Activated T-helper 1 cell treated with anti-CD3 and anti-CD28 coated beads, Interleukin-12 subunit alpha, Interleukin-12 subunit beta, Interleukin-2, Interleukin-4 antibody, amounts not matched to agents 30 ng/mL and 10 ng/mL and 1 ng/mL, durations not matched to agents 14 hours and 24 hours and 36 hours (primary cell): ENCODE results near the gene NUSAP1. TPM values are rescaled to one million over a fixed set of nuclear protein-coding genes. Genes with fewer than 3 reads are reported as not detected.
"Not testable (repeated sequence)": the region's sequence is repeated elsewhere in the genome, so short reads cannot be mapped to it uniquely, and the experiment has no call there.

ENCODE experiments used
- DNase-seq: peaks from one replicate; pipeline ENCODE4 v3.0.0; 2021; ENCODE audit warnings: low spot score
- H3K27ac Mint-ChIP-seq: one replicate; pipeline ENCODE4 v1.8.0; 2021; ENCODE audit warnings: mild to moderate bottlenecking, mixed read lengths
- H3K27me3 Mint-ChIP-seq: one replicate; pipeline ENCODE4 v1.8.0; 2022; ENCODE audit warnings: mild to moderate bottlenecking, moderate library complexity, mixed read lengths; ENCODE audit not compliant: insufficient read depth
- H3K36me3 Mint-ChIP-seq: one replicate; pipeline ENCODE4 v1.8.0; 2021; ENCODE audit warnings: low read depth, mixed read lengths
- H3K4me1 Mint-ChIP-seq: one replicate; pipeline ENCODE4 v1.8.0; 2021; ENCODE audit warnings: low read depth, mixed read lengths
- H3K4me3 Mint-ChIP-seq: one replicate; pipeline ENCODE4 v1.8.0; 2021; ENCODE audit warnings: mild to moderate bottlenecking, moderate library complexity, mixed read lengths
- H3K9me3 Mint-ChIP-seq: one replicate; pipeline ENCODE4 v1.8.0; 2021; ENCODE audit warnings: mixed read lengths
- intact Hi-C: fragments of 100-400 bp; cut with micrococcal nuclease; formaldehyde crosslinking; loops from one replicate; pipeline ENCODE4 v1.15.1; 2024
- total RNA-seq: library from RNA; stranded (reverse); gene quantifications from 2 replicates; pipeline ENCODE4 v1.2.3, GENCODE V29; 2022

The NUSAP1 gene, protein sequence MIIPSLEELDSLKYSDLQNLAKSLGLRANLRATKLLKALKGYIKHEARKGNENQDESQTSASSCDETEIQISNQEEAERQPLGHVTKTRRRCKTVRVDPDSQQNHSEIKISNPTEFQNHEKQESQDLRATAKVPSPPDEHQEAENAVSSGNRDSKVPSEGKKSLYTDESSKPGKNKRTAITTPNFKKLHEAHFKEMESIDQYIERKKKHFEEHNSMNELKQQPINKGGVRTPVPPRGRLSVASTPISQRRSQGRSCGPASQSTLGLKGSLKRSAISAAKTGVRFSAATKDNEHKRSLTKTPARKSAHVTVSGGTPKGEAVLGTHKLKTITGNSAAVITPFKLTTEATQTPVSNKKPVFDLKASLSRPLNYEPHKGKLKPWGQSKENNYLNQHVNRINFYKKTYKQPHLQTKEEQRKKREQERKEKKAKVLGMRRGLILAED
- 112 and 117 TPM in 2 replicates for total RNA-seq

GRCh38 chr15:41332194-41333025, at the start of gene NUSAP1, which contains the start of gene OIP5:
Gene NUSAP1, plus strand, starts transcription at chr15:41332881. Its CDS starts 77 bp downstream, at chr15:41332958.
Gene OIP5, minus strand, starts transcription at chr15:41332591. Its CDS starts 30 bp downstream, at chr15:41332561.
- DNase-seq = peak; percentile 98
- Mint-ChIP-seq H3K4me1 (peaks cover 36% of the 10 kb centered on the region), H3K9me3 (no peaks in the 10 kb centered on the region), H3K36me3 (peaks cover 14% of the 10 kb centered on the region), H3K27me3 (no peaks in the 10 kb centered on the region), H3K27ac (peak within 1 kb of the TSS; percentile 95), H3K4me3 (peak within 1 kb of the TSS; percentile 94)
- intact Hi-C loops = loop anchor here (1.0 to 5.0 kb wide), 12 partner anchors 9 to 740 kb away; partner anchors contain the start of genes CHAC1, CHP1, DNAJC17 and INO80

GRCh38 chr15:41282980-41283652, 49.6 kb upstream of the NUSAP1 start:
- H3K4me3 Mint-ChIP-seq = peak overlapping the region; percentile 97
- peaks cover 53% of the 10 kb centered on the region for H3K36me3 Mint-ChIP-seq
- not testable (repeated sequence) for H3K9me3 Mint-ChIP-seq, DNase-seq, H3K27me3 Mint-ChIP-seq
- H3K4me1 Mint-ChIP-seq = peaks cover 44% of the 10 kb centered on the region
- H3K27ac Mint-ChIP-seq = peak overlapping the region; percentile 91
- intact Hi-C loops = loop anchor here (1.0 to 5.0 kb wide), 6 partner anchors 49 to 441 kb away; partner anchors contain the start of genes CHP1, ITPKA, NUSAP1 and OIP5

GRCh38 chr15:41283653-41284426, 48.8 kb upstream of the NUSAP1 start:
- no peaks in the 10 kb centered on the region for H3K9me3 Mint-ChIP-seq
- peak overlapping the region; percentile 92 for H3K27ac Mint-ChIP-seq
- DNase-seq = peak; percentile 96
- intact Hi-C loops = loop anchor here (1.0 to 5.0 kb wide), 8 partner anchors 48 to 442 kb away; partner anchors contain the start of genes CHP1, ITPKA, NDUFAF1 and NUSAP1
- H3K27me3 Mint-ChIP-seq = no peaks in the 10 kb centered on the region
- H3K4me3 Mint-ChIP-seq = peak overlapping the region; percentile 97
- H3K4me1 Mint-ChIP-seq = peaks cover 51% of the 10 kb centered on the region
- H3K36me3 Mint-ChIP-seq = peaks cover 56% of the 10 kb centered on the region

DNA sequence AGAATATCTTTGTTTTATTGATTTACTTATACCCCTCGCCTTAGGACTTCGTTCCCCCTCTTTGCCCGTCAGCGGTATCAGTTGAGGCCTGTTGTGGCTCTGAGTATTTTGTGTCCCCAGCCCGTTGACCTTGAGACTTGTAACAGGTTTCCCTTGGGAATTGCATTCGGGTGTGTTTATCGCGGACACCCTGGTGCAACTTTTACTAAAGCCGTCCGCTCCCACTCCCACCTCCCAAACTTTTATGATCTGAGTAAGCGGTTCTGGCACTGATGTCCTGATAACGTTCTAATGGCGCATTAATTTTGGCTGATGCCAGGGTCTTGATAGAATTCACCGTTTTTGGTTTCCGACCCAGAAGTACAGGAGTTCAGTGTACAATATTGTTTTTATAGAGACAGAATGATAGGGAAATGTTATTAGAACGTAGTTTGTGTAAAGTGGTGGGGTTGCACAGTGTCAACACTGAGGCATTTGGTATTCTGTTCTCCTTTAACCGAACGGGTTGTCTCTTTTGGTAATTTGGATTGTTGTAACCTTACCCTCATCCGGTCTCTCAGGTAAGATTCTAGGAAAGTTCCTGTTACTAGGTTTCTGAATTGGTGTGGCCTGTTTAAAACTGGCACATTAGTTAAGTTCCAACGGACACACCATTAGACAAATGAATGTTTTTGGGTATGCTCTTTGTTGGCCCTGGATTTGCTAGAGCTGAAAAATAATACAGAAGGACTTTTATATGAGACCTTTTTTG, 48.1 kb upstream of the NUSAP1 start:
- Mint-ChIP-seq H3K4me1 (peaks cover 53% of the 10 kb centered on the region), H3K36me3 (peaks cover 51% of the 10 kb centered on the region), H3K27me3 (no peaks in the 10 kb centered on the region), H3K4me3 (peak overlapping the region; percentile 97), H3K9me3 (no peaks in the 10 kb centered on the region), H3K27ac (peak overlapping the region; percentile 92)
- intact Hi-C loops = loop anchor here (1.0 to 5.0 kb wide), 6 partner anchors 118 to 442 kb away; partner anchors contain the start of genes ITPKA, NDUFAF1, RTF1 and SPINT1
- DNase-seq = no peak

DNA sequence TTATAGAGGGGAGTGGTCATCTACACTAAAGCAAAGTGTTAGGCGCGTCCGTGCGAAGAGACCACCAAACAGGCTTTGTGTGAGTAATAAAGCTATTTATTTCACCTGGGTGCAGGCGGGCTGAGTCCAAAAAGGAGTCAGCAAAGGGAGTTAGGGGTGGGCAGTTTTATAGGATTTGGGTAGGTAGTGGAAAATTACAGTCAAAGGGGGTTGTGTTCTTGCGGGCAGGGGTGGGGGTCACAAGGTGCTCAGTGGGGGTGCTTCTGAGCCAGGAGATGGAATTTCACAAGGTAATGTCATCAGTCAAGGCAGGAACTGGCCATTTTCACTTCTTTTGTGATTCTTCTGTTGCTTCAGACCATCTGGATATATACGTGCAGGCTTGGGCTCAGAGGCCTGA, 47.4 kb upstream of the NUSAP1 start:
- no peak for DNase-seq
- H3K4me3 Mint-ChIP-seq = peak overlapping the region; percentile 97
- intact Hi-C loops = no loop called here
- no peaks in the 10 kb centered on the region for H3K27me3 Mint-ChIP-seq
- H3K27ac Mint-ChIP-seq = peak overlapping the region; percentile 92
- peaks cover 53% of the 10 kb centered on the region for H3K4me1 Mint-ChIP-seq
- no peaks in the 10 kb centered on the region for H3K9me3 Mint-ChIP-seq
- H3K36me3 Mint-ChIP-seq = peaks cover 45% of the 10 kb centered on the region

- Mint-ChIP-seq H3K4me1 (peaks cover 53% of the 10 kb centered on the region), H3K27me3 (no peaks in the 10 kb centered on the region), H3K9me3 (no peaks in the 10 kb centered on the region), H3K27ac (peak overlapping the region; percentile 81), H3K4me3 (peak overlapping the region; percentile 71), H3K36me3 (peaks cover 49% of the 10 kb centered on the region)
- DNase-seq = no peak
- intact Hi-C loops = no loop called here
These were observed 45.9 kb upstream of the NUSAP1 start for GRCh38 chr15:41286665-41287333.

GRCh38 chr15:41288464-41288863, 44.2 kb upstream of the NUSAP1 start:
- no peak for DNase-seq
- Mint-ChIP-seq H3K36me3 (peaks cover 51% of the 10 kb centered on the region), H3K4me3 (peak overlapping the region; percentile 46), H3K27ac (no peak overlapping the region), H3K27me3 (no peaks in the 10 kb centered on the region), H3K4me1 (peaks cover 41% of the 10 kb centered on the region), H3K9me3 (no peaks in the 10 kb centered on the region)
- intact Hi-C loops = no loop called here

DNA sequence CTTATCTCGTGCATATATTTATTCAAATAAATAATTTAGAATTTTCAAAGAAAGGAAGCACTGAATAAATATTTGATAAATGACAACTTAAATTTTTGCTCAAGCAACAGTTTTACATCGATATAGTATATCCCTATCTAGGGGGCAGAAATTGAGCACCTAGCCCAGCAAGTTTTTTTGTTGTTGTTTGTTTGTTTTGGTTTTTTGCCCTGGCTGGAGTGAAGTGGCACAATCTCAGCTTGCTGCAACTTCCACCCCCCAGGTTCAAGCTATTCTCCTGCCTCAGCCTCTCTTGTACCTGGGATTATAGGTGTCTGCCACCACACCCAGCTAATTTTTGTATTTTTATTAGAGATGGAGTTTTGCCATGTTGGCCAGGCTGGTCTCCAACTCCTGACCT, 42.7 kb upstream of the NUSAP1 start:
- no peak for DNase-seq
- Mint-ChIP-seq H3K36me3 (peaks cover 45% of the 10 kb centered on the region), H3K27me3 (no peaks in the 10 kb centered on the region), H3K27ac (no peak overlapping the region), H3K4me1 (peaks cover 42% of the 10 kb centered on the region), H3K9me3 (no peaks in the 10 kb centered on the region), H3K4me3 (no peak overlapping the region)
- intact Hi-C loops = no loop called here

DNA sequence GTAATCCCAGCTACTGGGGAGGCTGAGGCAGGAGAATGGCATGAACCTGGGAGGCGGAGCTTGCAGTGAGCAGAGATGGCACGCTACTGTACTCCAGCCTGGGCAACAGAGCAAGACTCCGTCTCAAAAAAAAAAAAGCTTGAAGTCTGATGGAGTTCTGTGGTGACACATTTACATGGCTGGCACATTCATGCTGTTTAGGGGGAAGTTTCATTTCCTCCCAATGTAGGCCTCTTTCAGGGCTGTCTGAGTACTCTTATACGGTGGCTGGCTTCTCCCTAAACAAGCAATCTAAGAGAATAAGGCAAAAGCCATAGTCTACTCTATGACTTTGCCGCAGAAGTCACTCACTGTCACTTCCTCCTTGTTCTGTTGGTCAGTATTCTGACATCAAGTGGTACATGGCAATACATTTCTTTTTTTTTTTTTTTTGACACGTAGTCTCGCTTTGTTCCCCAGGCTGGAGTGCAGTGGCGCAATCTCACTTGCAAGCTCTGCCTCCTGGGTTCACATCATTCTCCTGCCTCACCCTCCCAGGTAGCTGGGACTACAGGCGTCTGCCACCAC, 41.5 kb upstream of the NUSAP1 start:
- Mint-ChIP-seq H3K4me1 (peaks cover 39% of the 10 kb centered on the region), H3K4me3 (no peak overlapping the region), H3K27me3 (no peaks in the 10 kb centered on the region), H3K36me3 (peaks cover 40% of the 10 kb centered on the region), H3K27ac (no peak overlapping the region), H3K9me3 (no peaks in the 10 kb centered on the region)
- DNase-seq = no peak
- intact Hi-C loops = no loop called here

GRCh38 chr15:41292521-41292920, 40.2 kb upstream of the NUSAP1 start:
- Mint-ChIP-seq H3K9me3 (no peaks in the 10 kb centered on the region), H3K27me3 (no peaks in the 10 kb centered on the region), H3K4me1 (peaks cover 29% of the 10 kb centered on the region), H3K36me3 (peaks cover 32% of the 10 kb centered on the region), H3K4me3 (no peak overlapping the region), H3K27ac (peak overlapping the region; percentile 8)
- no peak for DNase-seq
- intact Hi-C loops = no loop called here

- H3K36me3 Mint-ChIP-seq = peaks cover 23% of the 10 kb centered on the region
These were observed 31.5 kb upstream of the NUSAP1 start for GRCh38 chr15:41301139-41301538.

More at GRCh38 chr15:41301139-41301538, 31.5 kb upstream of the NUSAP1 start:
- DNase-seq, H3K4me3 Mint-ChIP-seq, H3K9me3 Mint-ChIP-seq, intact Hi-C loops, H3K27me3 Mint-ChIP-seq: not testable (repeated sequence)
- H3K27ac Mint-ChIP-seq = peak overlapping the region; percentile 67
- H3K4me1 Mint-ChIP-seq = peaks cover 24% of the 10 kb centered on the region
